ENCODE measurements around the gene PIK3R3. TPM values are rescaled to one million over a fixed set of nuclear protein-coding genes. Genes with fewer than 3 reads are reported as not detected.
A peak's percentile ranks its signal among the peaks of the same experiment; 100 is the strongest.

The PIK3R3 gene
- total and polyA plus RNA-seq, 7 experiments from 2014 or later, result 0.03 to 3.0 (median 0.39) TPM; not detected in 1

DNA sequence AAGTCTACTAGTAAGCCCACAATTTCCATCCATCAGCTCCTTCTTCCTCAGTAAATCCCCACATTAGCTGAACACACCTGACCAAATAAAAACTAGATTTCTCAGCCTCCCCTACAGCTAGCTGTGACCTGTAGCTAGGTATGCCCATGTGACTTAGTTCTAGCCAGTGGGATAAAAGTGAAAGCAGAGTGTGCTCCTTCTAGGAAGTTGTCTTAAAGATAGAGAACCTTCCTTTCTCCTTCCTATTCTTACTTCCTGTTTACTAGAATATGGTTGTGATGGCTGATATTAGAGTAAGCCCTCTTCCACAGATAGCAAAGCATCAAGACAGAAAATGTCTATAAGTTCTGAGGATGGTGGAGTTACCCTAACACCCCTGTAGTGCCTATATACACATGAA lies 67.0 kb downstream of the PIK3R3 start:
- Histone ChIP-seq H3K27me3 (ENCODE audit: control insufficient read depth in 2 of 2, insufficient read depth in 2 of 2, low read length in 2 of 2) (no peaks in the 10 kb centered on the region), H3K36me3 (ENCODE audit: control insufficient read depth in 2 of 3, insufficient read depth in 3 of 3, low read length in 3 of 3) (no peaks in the 10 kb centered on the region), H3K27ac (ENCODE audit: low read depth, low read length) (peak overlapping the region; percentile 11), H3K4me1 (ENCODE audit: control insufficient read depth in 2 of 2, insufficient read depth in 2 of 2, low read length in 2 of 2) (peaks cover 9% of the 10 kb centered on the region in 2 donors), H3K4me3 (ENCODE audit: low read length) (peak overlapping the region; percentile 14), H3K9me3 (ENCODE audit: control insufficient read depth in 2 of 3, low read length in 3 of 3) (no peaks in the 10 kb centered on the region)
- H3K4me1 Mint-ChIP-seq, result peaks cover 18 to 40% (median 27%) of the 10 kb centered on the region in 7 donors
- ChIA-PET CTCF (interaction anchor here (1.0 kb wide), 1 partner anchor 113 kb away, joined by 3 read pairs; no protein-coding TSS in a partner anchor), POLR2A (interaction anchor here (0.7 kb wide), 1 partner anchor 102 kb away, joined by 7 read pairs; no protein-coding TSS in a partner anchor)
- ATAC-seq (peak; percentile 77), DNase-seq (peak in 4 of 9 donors; percentile 7 to 29 (median 14))
- intact Hi-C loops (cut with micrococcal nuclease), result loop anchor here (1.0 to 5.0 kb wide), 2 partner anchors 67 kb away; partner anchors contain the start of gene PIK3R3 (in 2 of the 2)
- peak overlapping the region; percentile 11 to 81 (median 68) for H3K4me3 Mint-ChIP-seq
- H3K36me3 Mint-ChIP-seq, result peaks cover 0 to 13% (median 4%) of the 10 kb centered on the region in 5 donors
- H3K9me3 Mint-ChIP-seq, result peaks cover 0 to 1% (median 0%) of the 10 kb centered on the region in 11 donors
- H3K27me3 Mint-ChIP-seq, result no peaks in the 10 kb centered on the region
- H3K27ac Mint-ChIP-seq, result peak overlapping the region; percentile 60 to 86 (median 76)

- Histone ChIP-seq H3K4me1 (ENCODE audit: control insufficient read depth in 2 of 2, insufficient read depth in 2 of 2, low read length in 2 of 2) (peaks cover 9% of the 10 kb centered on the region in 2 donors), H3K9me3 (ENCODE audit: control insufficient read depth in 2 of 3, low read length in 3 of 3) (no peaks in the 10 kb centered on the region), H3K27ac (ENCODE audit: low read depth, low read length) (peak overlapping the region; percentile 11), H3K36me3 (ENCODE audit: control insufficient read depth in 2 of 3, insufficient read depth in 3 of 3, low read length in 3 of 3) (no peaks in the 10 kb centered on the region), H3K27me3 (ENCODE audit: control insufficient read depth in 2 of 2, insufficient read depth in 2 of 2, low read length in 2 of 2) (no peaks in the 10 kb centered on the region), H3K4me3 (ENCODE audit: low read length) (no peak overlapping the region)
- POLR2A ChIA-PET, result interaction anchor here (0.6 to 0.7 kb wide), 4 partner anchors 20 to 259 kb away, joined by 3 to 7 read pairs (median 3); no protein-coding TSS in a partner anchor
- Mint-ChIP-seq H3K36me3 (peaks cover 0 to 13% (median 4%) of the 10 kb centered on the region in 5 donors), H3K27me3 (no peaks in the 10 kb centered on the region), H3K4me1 (peaks cover 18 to 40% (median 27%) of the 10 kb centered on the region in 7 donors), H3K27ac (peak overlapping the region in 6 of 9 donors; percentile 14 to 89 (median 78)), H3K4me3 (peak overlapping the region in 7 of 10 donors; percentile 23 to 70 (median 45)), H3K9me3 (peaks cover 0 to 1% (median 0%) of the 10 kb centered on the region in 11 donors)
- CTCF ChIA-PET, result interaction anchor here (1.0 kb wide), 1 partner anchor 114 kb away, joined by 3 read pairs; no protein-coding TSS in a partner anchor
- ATAC-seq, result no peak
- no peak for DNase-seq
- intact Hi-C loops (cut with micrococcal nuclease), result loop anchor here (1.0 to 5.0 kb wide), 2 partner anchors 68 kb away; partner anchors contain the start of gene PIK3R3 (in 2 of the 2)
These were observed 67.7 kb downstream of the PIK3R3 start for GRCh38 chr1:46064708-46065107.

- Histone ChIP-seq H3K4me3 (ENCODE audit: low read length) (no peak overlapping the region), H3K36me3 (ENCODE audit: control insufficient read depth in 2 of 3, insufficient read depth in 3 of 3, low read length in 3 of 3) (no peaks in the 10 kb centered on the region), H3K9me3 (ENCODE audit: control insufficient read depth in 2 of 3, low read length in 3 of 3) (no peaks in the 10 kb centered on the region), H3K4me1 (ENCODE audit: control insufficient read depth in 2 of 2, insufficient read depth in 2 of 2, low read length in 2 of 2) (peaks cover 9% of the 10 kb centered on the region in 2 donors), H3K27me3 (ENCODE audit: control insufficient read depth in 2 of 2, insufficient read depth in 2 of 2, low read length in 2 of 2) (no peaks in the 10 kb centered on the region), H3K27ac (ENCODE audit: low read depth, low read length) (no peak overlapping the region)
- POLR2A ChIA-PET, result interaction anchor here (0.5 kb wide), 1 partner anchor 1070 kb away, joined by 3 read pairs; no protein-coding TSS in a partner anchor
- peaks cover 0 to 1% (median 0%) of the 10 kb centered on the region in 11 donors for H3K9me3 Mint-ChIP-seq
- no peaks in the 10 kb centered on the region for H3K27me3 Mint-ChIP-seq
- H3K4me3 Mint-ChIP-seq, result peak overlapping the region in 8 of 10 donors; percentile 7 to 62 (median 52)
- DNase-seq (peak in 3 of 9 donors; percentile 13 to 56 (median 21)), ATAC-seq (no peak)
- H3K27ac Mint-ChIP-seq, result peak overlapping the region in 4 of 9 donors; percentile 22 to 88 (median 36)
- intact Hi-C loops (cut with micrococcal nuclease), result no loop called here
- peaks cover 0 to 13% (median 4%) of the 10 kb centered on the region in 5 donors for H3K36me3 Mint-ChIP-seq
- CTCF ChIA-PET, result no interaction called here
- peaks cover 18 to 40% (median 27%) of the 10 kb centered on the region in 7 donors for H3K4me1 Mint-ChIP-seq
These were observed 69.6 kb downstream of the PIK3R3 start for GRCh38 chr1:46062651-46063319.

DNA sequence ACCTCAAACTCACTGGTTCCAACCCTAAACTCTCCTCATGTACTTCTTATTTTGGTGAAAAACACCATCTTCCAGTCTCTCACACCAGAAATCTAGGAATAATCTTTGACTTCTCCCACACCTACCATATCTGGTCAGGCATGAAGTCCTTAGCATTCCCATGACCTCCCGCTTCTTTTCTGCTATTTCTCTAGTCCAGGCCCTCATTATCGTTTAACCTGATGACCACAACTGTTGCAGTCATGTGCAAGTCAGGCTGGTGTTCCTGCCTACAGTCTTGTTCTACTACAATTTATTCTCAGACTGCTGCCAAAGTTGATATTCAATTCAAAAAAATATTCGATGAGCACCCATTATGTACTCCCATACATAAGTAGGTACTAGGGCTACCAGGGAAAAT lies 71.3 kb downstream of the PIK3R3 start:
- H3K36me3 ChIP-seq (ENCODE audit: control insufficient read depth in 2 of 3, insufficient read depth in 3 of 3, low read length in 3 of 3), result no peaks in the 10 kb centered on the region

DNA sequence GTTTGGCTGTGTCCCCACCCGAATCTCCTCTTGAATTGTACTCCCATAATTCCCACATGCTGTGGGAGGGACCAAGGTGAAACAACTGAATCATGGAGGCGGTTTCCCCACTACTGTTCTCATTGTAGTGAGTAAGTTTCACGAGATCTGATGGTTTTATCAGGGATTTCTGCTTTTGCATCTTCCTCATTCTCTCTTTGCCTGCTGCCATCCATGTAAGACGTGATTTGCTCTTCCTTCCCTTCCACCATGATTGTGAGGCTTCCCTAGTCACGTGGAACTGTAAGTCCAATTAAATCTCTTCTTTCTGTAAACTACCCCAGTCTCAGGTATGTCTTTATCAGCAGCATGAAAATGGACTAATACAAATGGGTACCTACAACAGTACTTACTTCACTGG lies 73.5 kb downstream of the PIK3R3 start:
- intact Hi-C loops (cut with micrococcal nuclease), result no loop called here
- peaks cover 0 to 3% (median 0%) of the 10 kb centered on the region in 5 donors for H3K27me3 Mint-ChIP-seq
- CTCF ChIA-PET, result no interaction called here
- Histone ChIP-seq H3K27ac (ENCODE audit: low read depth, low read length) (no peak overlapping the region), H3K27me3 (ENCODE audit: control insufficient read depth in 2 of 2, insufficient read depth in 2 of 2, low read length in 2 of 2) (no peaks in the 10 kb centered on the region), H3K4me1 (ENCODE audit: control insufficient read depth in 2 of 2, insufficient read depth in 2 of 2, low read length in 2 of 2) (peaks cover 0 to 9% of the 10 kb centered on the region in 2 donors), H3K4me3 (ENCODE audit: low read length) (no peak overlapping the region), H3K36me3 (ENCODE audit: control insufficient read depth in 2 of 3, insufficient read depth in 3 of 3, low read length in 3 of 3) (no peaks in the 10 kb centered on the region), H3K9me3 (ENCODE audit: control insufficient read depth in 2 of 3, low read length in 3 of 3) (no peaks in the 10 kb centered on the region)
- H3K27ac Mint-ChIP-seq, result no peak overlapping the region
- no peak overlapping the region for H3K4me3 Mint-ChIP-seq
- DNase-seq (no peak), ATAC-seq (no peak)
- H3K9me3 Mint-ChIP-seq, result peaks cover 0 to 6% (median 0%) of the 10 kb centered on the region in 11 donors
- H3K36me3 Mint-ChIP-seq, result peaks cover 0 to 16% (median 8%) of the 10 kb centered on the region in 5 donors
- peaks cover 10 to 25% (median 15%) of the 10 kb centered on the region in 7 donors for H3K4me1 Mint-ChIP-seq
- POLR2A ChIA-PET, result no interaction called here

More for the DNA sequence above, 71.3 kb downstream of the PIK3R3 start:
- peaks cover 0 to 6% (median 0%) of the 10 kb centered on the region in 11 donors for H3K9me3 Mint-ChIP-seq
- POLR2A ChIA-PET, result no interaction called here
- no peak for ATAC-seq
- CTCF ChIA-PET, result interaction anchor here (1.0 kb wide), 1 partner anchor 46 kb away, joined by 4 read pairs; no protein-coding TSS in a partner anchor
- no peak overlapping the region for H3K27ac Mint-ChIP-seq
- peaks cover 18 to 40% (median 27%) of the 10 kb centered on the region in 7 donors for H3K4me1 Mint-ChIP-seq
- intact Hi-C loops (cut with micrococcal nuclease), result no loop called here
- H3K4me3 Mint-ChIP-seq, result peak overlapping the region in 1 of 10 donors; percentile 9
- Histone ChIP-seq H3K27ac (ENCODE audit: low read depth, low read length) (no peak overlapping the region), H3K4me3 (ENCODE audit: low read length) (no peak overlapping the region), H3K27me3 (ENCODE audit: control insufficient read depth in 2 of 2, insufficient read depth in 2 of 2, low read length in 2 of 2) (no peaks in the 10 kb centered on the region), H3K4me1 (ENCODE audit: control insufficient read depth in 2 of 2, insufficient read depth in 2 of 2, low read length in 2 of 2) (peaks cover 9% of the 10 kb centered on the region in 2 donors), H3K9me3 (ENCODE audit: control insufficient read depth in 2 of 3, low read length in 3 of 3) (no peaks in the 10 kb centered on the region)
- H3K36me3 Mint-ChIP-seq, result peaks cover 0 to 16% (median 8%) of the 10 kb centered on the region in 5 donors
- peaks cover 0 to 3% (median 0%) of the 10 kb centered on the region in 5 donors for H3K27me3 Mint-ChIP-seq
- no peak for DNase-seq

DNA sequence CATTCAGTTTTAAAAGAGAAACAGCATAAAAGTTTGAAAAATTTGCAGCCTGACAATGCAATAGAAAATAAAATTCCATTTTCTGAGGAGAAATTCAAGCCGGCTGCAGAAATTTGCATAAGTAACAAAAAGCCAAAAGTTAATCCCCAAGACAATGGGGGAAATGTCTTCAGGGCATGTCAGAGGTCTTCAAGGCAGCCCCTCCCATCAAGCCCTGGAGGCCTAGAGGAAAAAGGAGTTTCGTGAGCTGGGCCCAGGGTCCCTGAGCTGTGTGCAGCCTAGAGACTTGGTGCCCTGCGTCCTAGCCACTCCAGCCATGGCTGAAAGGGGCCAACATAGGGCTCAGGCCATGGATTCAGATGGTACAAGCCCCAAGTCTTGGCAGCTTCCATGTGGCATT lies 74.6 kb downstream of the PIK3R3 start:
- Mint-ChIP-seq H3K36me3 (peaks cover 0 to 16% (median 8%) of the 10 kb centered on the region in 5 donors), H3K4me1 (peaks cover 4 to 14% (median 7%) of the 10 kb centered on the region in 7 donors), H3K9me3 (peaks cover 0 to 6% (median 0%) of the 10 kb centered on the region in 11 donors), H3K4me3 (no peak overlapping the region), H3K27me3 (peaks cover 0 to 3% (median 0%) of the 10 kb centered on the region in 5 donors), H3K27ac (no peak overlapping the region)
- H3K27me3 ChIP-seq (ENCODE audit: control insufficient read depth in 2 of 2, insufficient read depth in 2 of 2, low read length in 2 of 2), result no peaks in the 10 kb centered on the region
- no peaks in the 10 kb centered on the region for H3K9me3 ChIP-seq (ENCODE audit: control insufficient read depth in 2 of 3, low read length in 3 of 3)
- peaks cover 0 to 7% of the 10 kb centered on the region in 2 donors for H3K4me1 ChIP-seq (ENCODE audit: control insufficient read depth in 2 of 2, insufficient read depth in 2 of 2, low read length in 2 of 2)
- H3K27ac ChIP-seq (ENCODE audit: low read depth, low read length), result no peak overlapping the region
- ATAC-seq (no peak), DNase-seq (no peak)
- no peaks in the 10 kb centered on the region for H3K36me3 ChIP-seq (ENCODE audit: control insufficient read depth in 2 of 3, insufficient read depth in 3 of 3, low read length in 3 of 3)
- POLR2A ChIA-PET, result no interaction called here
- CTCF ChIA-PET, result no interaction called here
- no peak overlapping the region for H3K4me3 ChIP-seq (ENCODE audit: low read length)
- intact Hi-C loops (cut with micrococcal nuclease), result no loop called here
